HFFc6 (cell line): ENCODE measurements around the gene OCRL. TPM values are rescaled to one million over a fixed set of nuclear protein-coding genes. Genes with fewer than 3 reads are reported as not detected.

Source experiments
- DNase-seq: peaks from one replicate; pipeline ENCODE4 v3.0.0-alpha.2; 2018
- H3K27ac Mint-ChIP-seq: 2 replicates; pipeline ENCODE4 v1.8.0; 2020; ENCODE audit warnings: mild to moderate bottlenecking, mixed read lengths
- H3K27me3 Mint-ChIP-seq: 2 replicates; pipeline ENCODE4 v1.8.0; 2021; ENCODE audit warnings: mild to moderate bottlenecking, moderate library complexity, mixed read lengths; ENCODE audit not compliant: insufficient read depth
- H3K36me3 Mint-ChIP-seq: 2 replicates; pipeline ENCODE4 v1.8.0; 2021; ENCODE audit warnings: low read depth, mixed read lengths
- H3K4me1 Mint-ChIP-seq: 2 replicates; pipeline ENCODE4 v1.8.0; 2020; ENCODE audit warnings: low read depth, mixed read lengths
- H3K4me3 Mint-ChIP-seq: 2 replicates; pipeline ENCODE4 v1.8.0; 2020; ENCODE audit warnings: mild to moderate bottlenecking, moderate library complexity, mixed read lengths
- H3K9me3 Mint-ChIP-seq: 2 replicates; pipeline ENCODE4 v1.8.0; 2020; ENCODE audit warnings: mild to moderate bottlenecking, mixed read lengths
- CTCF ChIP-seq: fragments of 200-600 bp; sonication (generic); IDR thresholded peaks from 2 replicates; pipeline ENCODE4 v1.5.0; 2021; ENCODE audit warnings: antibody characterized with exemption, mild to moderate bottlenecking
- total RNA-seq, 6 experiments: library from RNA; stranded (reverse); fragmentation: NEBNext Ultra II Directional; extraction: Animal tissue kit (Norgen Biotek cat#: 25700); gene quantifications; 2 replicates in 1 of 6; 3 replicates in 5 of 6; pipeline ENCODE4 v1.2.3, GENCODE V29; 2021

OCRL gene
- total RNA-seq, 6 experiments from 2014 or later = 28.5 to 35.2 (median 30.5) TPM

GRCh38 chrX:129617420-129617819 is 77.4 kb downstream of the OCRL start:
- Mint-ChIP-seq H3K36me3 (no peaks in the 10 kb centered on the region), H3K9me3 (no peaks in the 10 kb centered on the region), H3K27ac (no peak overlapping the region), H3K27me3 (peaks cover 6% of the 10 kb centered on the region), H3K4me3 (no peak overlapping the region), H3K4me1 (no peaks in the 10 kb centered on the region)
- TF ChIP-seq CTCF = no peak
- no peak for DNase-seq

GRCh38 chrX:129618997-129619396 is 78.9 kb downstream of the OCRL start:
- no peaks in the 10 kb centered on the region for H3K36me3 Mint-ChIP-seq
- peaks cover 10% of the 10 kb centered on the region for H3K27me3 Mint-ChIP-seq
- H3K4me1 Mint-ChIP-seq = no peaks in the 10 kb centered on the region
- H3K9me3 Mint-ChIP-seq = no peaks in the 10 kb centered on the region
- no peak overlapping the region for H3K4me3 Mint-ChIP-seq
- DNase-seq = no peak
- H3K27ac Mint-ChIP-seq = no peak overlapping the region
- no peak for TF ChIP-seq CTCF

DNA sequence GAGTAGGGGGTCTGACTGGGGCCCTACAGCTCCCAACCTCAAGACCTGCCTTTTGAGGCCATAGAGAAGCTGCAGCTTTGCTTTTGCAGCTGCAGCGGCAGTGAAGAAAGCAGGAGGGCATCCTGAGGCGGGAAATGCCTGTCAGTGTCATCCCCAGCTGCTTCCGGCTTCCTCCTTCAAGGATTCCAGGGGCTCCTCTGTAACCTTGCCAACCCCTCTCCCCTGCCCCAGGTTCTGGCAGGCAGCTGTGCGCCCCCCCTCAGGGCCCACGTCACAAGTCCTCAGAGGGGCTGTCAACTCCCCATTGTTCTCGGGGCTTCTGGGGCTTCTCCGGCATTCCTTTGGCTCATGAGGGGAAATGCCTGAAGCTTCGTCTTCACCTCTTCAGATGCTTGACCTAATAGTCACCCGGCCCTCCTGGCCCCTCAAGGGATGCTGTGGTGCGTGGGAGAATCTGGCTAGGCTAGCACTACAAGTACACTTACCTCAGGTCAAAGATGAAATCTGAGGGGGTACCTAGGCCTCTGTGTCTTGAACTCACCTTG is 82.8 kb downstream of the OCRL start:
- H3K27ac Mint-ChIP-seq = no peak overlapping the region

DNA sequence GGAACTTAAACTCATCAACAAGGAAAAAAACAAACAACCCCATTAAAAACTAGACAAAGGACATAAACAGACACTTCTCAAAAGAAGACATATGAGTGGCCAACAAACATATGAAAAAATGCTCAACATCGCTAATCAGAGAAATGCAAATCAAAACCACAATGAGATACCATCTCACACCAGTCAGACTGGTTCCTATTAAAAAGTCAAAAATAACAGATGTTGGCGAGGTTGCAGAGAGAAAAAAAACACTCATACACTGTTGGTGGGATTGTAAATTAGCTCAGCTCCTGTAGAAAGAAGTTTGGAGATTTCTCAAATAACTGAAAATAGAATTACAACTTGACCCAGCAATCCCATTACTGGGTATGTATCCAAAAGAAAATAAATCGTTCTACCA is 86.0 kb downstream of the OCRL start:
- no peaks in the 10 kb centered on the region for H3K9me3 Mint-ChIP-seq
- no peak overlapping the region for H3K27ac Mint-ChIP-seq
- no peaks in the 10 kb centered on the region for H3K4me1 Mint-ChIP-seq
- H3K27me3 Mint-ChIP-seq = peaks cover 10% of the 10 kb centered on the region
- no peak for DNase-seq
- TF ChIP-seq CTCF = no peak
- no peaks in the 10 kb centered on the region for H3K36me3 Mint-ChIP-seq
- H3K4me3 Mint-ChIP-seq = no peak overlapping the region

More for the DNA sequence above, 82.8 kb downstream of the OCRL start:
- DNase-seq = no peak
- Mint-ChIP-seq H3K9me3 (no peaks in the 10 kb centered on the region), H3K36me3 (no peaks in the 10 kb centered on the region), H3K27me3 (peaks cover 15% of the 10 kb centered on the region), H3K4me3 (no peak overlapping the region), H3K4me1 (no peaks in the 10 kb centered on the region)
- no peak for TF ChIP-seq CTCF

DNA sequence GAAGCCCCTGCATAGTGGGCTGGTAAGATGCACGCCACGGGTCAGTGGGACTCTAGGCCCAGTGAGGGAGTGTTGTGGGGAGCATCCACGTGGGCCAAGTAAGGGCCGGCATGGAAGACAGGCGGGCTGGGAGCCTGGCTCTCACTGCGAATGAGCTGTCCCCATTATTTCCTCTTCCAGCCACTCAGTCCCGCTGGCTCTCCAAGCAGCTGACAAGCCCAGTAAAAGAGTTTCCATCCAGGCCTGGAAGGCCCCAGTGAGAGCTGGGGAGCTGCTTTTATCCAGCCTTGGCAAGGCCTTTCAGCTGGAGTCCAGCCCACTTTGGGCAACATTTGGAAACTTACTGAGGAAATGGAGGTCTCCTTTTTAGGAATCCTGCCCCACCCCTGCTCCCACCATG is 89.8 kb downstream of the OCRL start:
- Mint-ChIP-seq H3K27ac (no peak overlapping the region), H3K27me3 (peaks cover 6% of the 10 kb centered on the region; the same call in 1 of the 2 replicates), H3K4me1 (no peaks in the 10 kb centered on the region), H3K4me3 (no peak overlapping the region), H3K36me3 (no peaks in the 10 kb centered on the region), H3K9me3 (no peaks in the 10 kb centered on the region)
- no peak for DNase-seq
- no peak for TF ChIP-seq CTCF

DNA sequence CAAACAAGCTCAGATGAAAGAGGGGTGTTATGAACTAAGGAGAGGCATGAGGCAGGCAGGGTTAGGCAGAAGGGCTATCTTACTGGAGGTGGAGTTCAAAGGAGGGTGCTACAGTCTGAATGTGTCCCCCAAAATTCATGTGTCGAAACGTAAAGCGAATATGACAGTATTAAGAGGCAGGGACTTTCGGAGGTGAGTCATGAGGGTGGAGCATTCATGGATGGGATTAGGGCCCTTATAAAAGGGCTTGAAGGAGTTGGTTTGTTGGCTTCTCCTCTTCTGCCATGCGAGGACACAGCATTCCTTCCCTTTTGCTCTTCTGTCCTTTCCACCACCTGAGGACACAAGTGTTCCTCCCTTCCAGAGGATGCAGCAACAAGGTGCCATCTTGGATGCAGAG is 91.8 kb downstream of the OCRL start:
- DNase-seq = no peak
- Mint-ChIP-seq H3K4me1 (no peaks in the 10 kb centered on the region), H3K36me3 (no peaks in the 10 kb centered on the region), H3K4me3 (no peak overlapping the region), H3K9me3 (no peaks in the 10 kb centered on the region), H3K27me3 (peaks cover 4% of the 10 kb centered on the region; the same call in 1 of the 2 replicates), H3K27ac (no peak overlapping the region)
- TF ChIP-seq CTCF = no peak
